Erythroblast (primary cell): Measurements from ENCODE around the gene KIAA1671.
"Not testable (repeated sequence)": the region's sequence is repeated elsewhere in the genome, so short reads cannot be mapped to it uniquely, and the experiment has no call there.

ENCODE experiments used
- GATA1 ChIP-seq: IDR thresholded peaks from 2 replicates; pipeline ENCODE4 v1.6.1; 2011; ENCODE audit warnings: low read depth, mild to moderate bottlenecking, control low read depth, low read length, moderate library complexity
- POLR2A ChIP-seq: IDR thresholded peaks from 2 replicates; pipeline ENCODE4 v1.6.1; 2011; ENCODE audit warnings: mild to moderate bottlenecking, low read length

DNA sequence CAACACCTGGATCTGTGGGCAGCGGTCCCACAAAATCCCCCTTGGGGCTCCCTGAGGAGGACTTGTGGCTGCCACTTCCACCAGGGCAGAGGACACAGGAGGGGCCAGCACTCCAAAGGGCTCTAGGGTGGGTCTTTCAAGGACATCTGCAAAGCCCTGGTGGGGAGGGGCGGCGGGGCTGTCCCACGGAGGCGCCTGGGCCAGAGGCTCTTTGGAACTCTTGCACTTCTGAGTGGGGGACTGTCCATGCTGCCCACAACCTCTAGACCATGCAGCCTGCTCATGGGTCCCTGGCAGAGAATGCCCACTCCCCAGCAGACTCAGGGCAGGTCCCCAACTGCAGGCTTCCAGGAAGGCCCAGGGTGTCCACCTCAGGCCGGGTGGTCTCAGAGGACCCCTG, 225.8 kb downstream of the KIAA1671 start:
- not testable (repeated sequence) for TF ChIP-seq POLR2A, GATA1
